Kidney (tissue), 14 donors: ENCODE measurements around the gene ZNF185. TPM values are rescaled to one million over a fixed set of nuclear protein-coding genes. Genes with fewer than 3 reads are reported as not detected.

Source experiments
- DNase-seq, 5 donors: peaks; one replicate each; pipeline ENCODE4 v3.0.0-alpha.2; 2013 to 2020
- FAIRE-seq: peaks from 2 replicates; lab custom pipeline; 2012; peaks lifted over from hg19 to GRCh38; lab: Jason Lieb, UNC
- H3K27ac ChIP-seq, 2 donors: one replicate each; pipeline ENCODE4 v1.7.0; 2013; ENCODE audit warnings: low read depth in 2 of 2, low read length in 2 of 2, inconsistent platforms in 1 of 2
- H3K27me3 ChIP-seq: one replicate; pipeline ENCODE4 v1.7.1; 2013; ENCODE audit warnings: low read length, inconsistent platforms; ENCODE audit not compliant: control insufficient read depth, insufficient read depth
- H3K36me3 ChIP-seq, 3 donors: one replicate each; pipeline versions ENCODE4 v1.7.0 to v1.7.1; 2013; ENCODE audit warnings: low read length in 3 of 3, control low read depth in 1 of 3, inconsistent platforms in 1 of 3; ENCODE audit not compliant: insufficient read depth in 3 of 3, control insufficient read depth in 2 of 3
- H3K4me1 ChIP-seq, 3 donors: one replicate each; pipeline versions ENCODE4 v1.7.0 to v1.7.1; 2013; ENCODE audit warnings: low read length in 3 of 3, inconsistent platforms in 1 of 3, low read depth in 1 of 3; ENCODE audit not compliant: control insufficient read depth in 2 of 3, insufficient read depth in 2 of 3
- H3K4me3 ChIP-seq, 3 donors: one replicate each; pipeline versions ENCODE4 v1.7.0 to v1.8.1; 2013; ENCODE audit warnings: low read length in 3 of 3, control low read depth in 1 of 3, inconsistent platforms in 1 of 3
- H3K9ac ChIP-seq, 3 donors: one replicate each; pipeline versions ENCODE4 v1.7.0 to v1.7.1; 2013; ENCODE audit warnings: low read length in 3 of 3, control low read depth in 1 of 3, inconsistent platforms in 1 of 3
- H3K9me3 ChIP-seq, 3 donors: one replicate each; pipeline versions ENCODE4 v1.7.0 to v1.7.1; 2013; ENCODE audit warnings: low read length in 3 of 3, control low read depth in 1 of 3, inconsistent platforms in 1 of 3; ENCODE audit not compliant: control insufficient read depth in 2 of 3, insufficient read depth in 1 of 3
- intact Hi-C: fragments of 100-400 bp; cut with DNase I; formaldehyde crosslinking; loops from one replicate; pipeline ENCODE4 v1.11.1; 2022
- polyA plus RNA-seq: library from polyadenylated mRNA; stranded (reverse); fragments of 350-450 nt; fragmentation: Illumina TruSeq; extraction: RNeasy Lipid Tissue Mini Kit (QIAGEN cat#74804); gene quantifications from one replicate; pipeline ENCODE4 v1.2.3, GENCODE V29; 2014; ENCODE audit warnings: low read depth, low replicate concordance; ENCODE audit not compliant: insufficient read depth
- total RNA-seq: library from RNA; stranded (reverse); fragmentation: NEBNext Ultra II Directional; extraction: Animal tissue kit (Norgen Biotek cat#: 25700); gene quantifications from one replicate; pipeline ENCODE4 v1.2.1, GENCODE V29; 2021
- TF ChIP-seq, protein P1 (sequence below): IDR thresholded peaks from 3 replicates; pipeline ENCODE4 v1.5.1; 2012; ENCODE audit warnings: mild to moderate bottlenecking, moderate library complexity, borderline replicate concordance; ENCODE audit not compliant: insufficient read depth; ENCODE audit errors: extremely low read depth
- donor health status: control.
- donor health status: control.
- donor health status: control.
- donor health status: control.
- donor health status: control.
- donor health status: DM: yes; HTN: yes; CAD: no.
- donor health status: Normal renal cell carcinoma (clear cell type).

The ZNF185 gene
- total and polyA plus RNA-seq, 2 donors from 2014 or later, result 12.0 to 24.3 TPM

DNA sequence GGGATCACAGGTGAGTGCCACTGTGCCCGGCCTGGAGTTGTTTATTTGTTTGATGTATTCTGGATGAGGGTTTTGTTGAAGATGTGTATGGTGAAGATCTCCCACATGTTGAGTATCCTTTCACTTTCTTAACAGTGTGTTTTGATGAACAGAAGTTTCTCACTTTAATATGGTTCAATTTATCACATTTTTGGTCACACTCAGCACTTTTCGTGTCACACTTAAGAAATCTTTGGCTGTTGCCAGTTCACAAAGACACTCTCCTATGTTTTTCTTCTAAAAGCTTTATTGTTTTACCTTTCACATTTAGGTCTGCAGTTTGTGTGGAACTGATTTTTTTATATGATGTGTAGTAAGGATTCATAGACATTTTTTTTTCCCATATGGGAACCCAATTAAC lies 16.6 kb upstream of the ZNF185 start:
- no peaks in the 10 kb centered on the region for H3K4me1 ChIP-seq
- H3K36me3 ChIP-seq, result no peaks in the 10 kb centered on the region
- H3K4me3 ChIP-seq, result no peak overlapping the region
- DNase-seq (no peak), FAIRE-seq (no peak)
- no peak overlapping the region for H3K27ac ChIP-seq
- no peaks in the 10 kb centered on the region for H3K9me3 ChIP-seq
- no peaks in the 10 kb centered on the region for H3K27me3 ChIP-seq
- no peak overlapping the region for H3K9ac ChIP-seq
- TF ChIP-seq, protein P1, sequence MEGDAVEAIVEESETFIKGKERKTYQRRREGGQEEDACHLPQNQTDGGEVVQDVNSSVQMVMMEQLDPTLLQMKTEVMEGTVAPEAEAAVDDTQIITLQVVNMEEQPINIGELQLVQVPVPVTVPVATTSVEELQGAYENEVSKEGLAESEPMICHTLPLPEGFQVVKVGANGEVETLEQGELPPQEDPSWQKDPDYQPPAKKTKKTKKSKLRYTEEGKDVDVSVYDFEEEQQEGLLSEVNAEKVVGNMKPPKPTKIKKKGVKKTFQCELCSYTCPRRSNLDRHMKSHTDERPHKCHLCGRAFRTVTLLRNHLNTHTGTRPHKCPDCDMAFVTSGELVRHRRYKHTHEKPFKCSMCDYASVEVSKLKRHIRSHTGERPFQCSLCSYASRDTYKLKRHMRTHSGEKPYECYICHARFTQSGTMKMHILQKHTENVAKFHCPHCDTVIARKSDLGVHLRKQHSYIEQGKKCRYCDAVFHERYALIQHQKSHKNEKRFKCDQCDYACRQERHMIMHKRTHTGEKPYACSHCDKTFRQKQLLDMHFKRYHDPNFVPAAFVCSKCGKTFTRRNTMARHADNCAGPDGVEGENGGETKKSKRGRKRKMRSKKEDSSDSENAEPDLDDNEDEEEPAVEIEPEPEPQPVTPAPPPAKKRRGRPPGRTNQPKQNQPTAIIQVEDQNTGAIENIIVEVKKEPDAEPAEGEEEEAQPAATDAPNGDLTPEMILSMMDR, result no peak
- intact Hi-C loops, result no loop called here

DNA sequence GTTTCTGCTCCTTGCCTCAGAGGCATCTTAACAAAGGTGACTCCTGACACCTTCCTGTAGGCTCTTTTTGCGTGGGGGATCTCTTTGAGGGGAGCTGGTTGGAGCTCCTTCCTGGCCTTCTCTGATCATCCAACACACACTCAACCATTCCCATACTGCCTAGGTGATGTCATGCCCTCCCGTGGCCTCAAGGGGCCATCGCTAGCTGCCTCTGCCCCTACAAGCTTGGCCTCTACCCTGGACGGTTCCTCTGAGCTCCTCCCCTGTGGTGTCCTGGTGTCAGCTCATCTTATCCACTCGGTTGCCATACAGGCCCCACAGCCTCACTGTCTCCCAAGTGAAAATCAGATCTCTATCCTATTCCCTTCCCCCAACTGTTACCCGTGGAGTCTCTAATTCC lies 13.7 kb upstream of the ZNF185 start:
- Histone ChIP-seq H3K9me3 (no peaks in the 10 kb centered on the region), H3K9ac (no peak overlapping the region), H3K27me3 (no peaks in the 10 kb centered on the region), H3K27ac (no peak overlapping the region), H3K36me3 (no peaks in the 10 kb centered on the region), H3K4me1 (no peaks in the 10 kb centered on the region), H3K4me3 (no peak overlapping the region)
- DNase-seq (no peak), FAIRE-seq (no peak)
- TF ChIP-seq, protein P1, result no peak
- intact Hi-C loops, result no loop called here

DNA sequence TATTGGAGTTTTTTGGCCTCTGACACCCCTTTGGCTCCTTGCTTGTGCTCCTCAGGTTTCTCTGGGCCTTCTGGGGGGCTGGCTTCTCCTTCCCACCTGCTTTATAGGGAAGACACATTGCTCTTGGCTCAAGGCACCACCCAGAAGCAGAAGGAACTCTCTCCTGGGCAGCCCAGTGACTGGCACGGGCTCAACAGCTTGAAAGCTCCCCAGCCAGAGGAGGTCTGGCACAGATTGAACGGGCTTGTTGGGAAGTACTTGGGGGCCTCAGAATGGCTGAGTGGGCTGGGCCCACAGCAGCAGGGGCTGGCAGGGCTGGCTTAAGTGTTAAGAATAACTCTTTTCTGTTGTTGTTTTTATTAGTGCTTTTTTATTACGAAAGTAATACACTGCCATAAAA lies 11.2 kb upstream of the ZNF185 start:
- Histone ChIP-seq H3K9me3 (no peaks in the 10 kb centered on the region), H3K27me3 (no peaks in the 10 kb centered on the region), H3K4me3 (no peak overlapping the region), H3K36me3 (no peaks in the 10 kb centered on the region), H3K4me1 (no peaks in the 10 kb centered on the region), H3K9ac (no peak overlapping the region), H3K27ac (no peak overlapping the region)
- intact Hi-C loops, result no loop called here
- FAIRE-seq, result no peak
- TF ChIP-seq, protein P1, result no peak
- DNase-seq, result peak in 1 of 5 donors; percentile 45

DNA sequence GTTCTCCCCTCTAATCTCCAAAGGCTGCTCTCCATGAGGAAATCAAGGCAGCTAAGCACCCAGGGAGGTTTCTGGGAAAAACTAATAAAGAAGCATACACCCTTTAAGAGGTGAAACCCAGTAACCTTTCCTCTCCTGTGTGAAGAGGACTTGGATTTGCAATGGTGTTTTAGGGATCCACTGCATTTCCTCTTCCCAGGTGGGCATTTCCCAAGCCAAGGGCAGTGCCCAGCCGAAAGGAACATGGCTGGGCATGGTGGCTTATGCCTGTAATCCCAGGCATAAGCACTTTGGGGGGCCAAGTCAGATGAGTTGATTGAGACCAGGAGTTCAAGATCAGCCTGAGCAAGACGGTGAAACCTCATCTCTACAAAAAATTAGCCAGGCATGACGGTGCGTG lies 5.4 kb upstream of the ZNF185 start:
- Histone ChIP-seq H3K27me3 (no peaks in the 10 kb centered on the region), H3K9ac (no peak overlapping the region), H3K27ac (no peak overlapping the region), H3K36me3 (no peaks in the 10 kb centered on the region), H3K4me1 (no peaks in the 10 kb centered on the region), H3K4me3 (no peak overlapping the region), H3K9me3 (no peaks in the 10 kb centered on the region)
- intact Hi-C loops, result no loop called here
- FAIRE-seq (no peak), DNase-seq (peak in 1 of 5 donors; percentile 7)
- TF ChIP-seq, protein P1, result no peak
